DOHH2 (cell line): ENCODE data around the gene SCNN1G.

ENCODE experiments used
- CTCF ChIP-seq: fragments of 200-600 bp; sonication (generic); IDR thresholded peaks from one replicate; pipeline ENCODE4 v1.5.1; 2014; ENCODE audit warnings: antibody characterized with exemption, mild to moderate bottlenecking, low read depth, low read length; ENCODE audit not compliant: poor library complexity, severe bottlenecking
- EZH2phosphoT487 ChIP-seq: fragments of 200-600 bp; sonication (generic); IDR thresholded peaks from 2 replicates; pipeline ENCODE4 v1.6.1; 2017; ENCODE audit warnings: borderline replicate concordance, mild to moderate bottlenecking, antibody characterized with exemption, low read length, moderate library complexity, mixed read lengths

GRCh38 chr16:23202166-23202565 lies 19.6 kb downstream of the SCNN1G start:
- TF ChIP-seq CTCF (no peak), EZH2phosphoT487 (no peak)
